Suprapubic skin (tissue), 4 donors: ENCODE results near the gene FRAS1.

Source experiments
- CTCF ChIP-seq, 2 donors: fragments of 200-600 bp in 1 of 2; fragments of 450-650 bp in 1 of 2; sonication (generic) in 1 of 2; IDR thresholded peaks; one replicate each; pipeline ENCODE4 v1.5.1; 2016 to 2019; ENCODE audit warnings: antibody characterized with exemption in 2 of 2, mild to moderate bottlenecking in 1 of 2, moderate library complexity in 1 of 2
- POLR2A ChIP-seq, 2 donors: fragments of 450-650 bp; IDR thresholded peaks; one replicate each; pipeline ENCODE4 v1.6.1; 2017; ENCODE audit warnings: antibody characterized with exemption in 2 of 2, mild to moderate bottlenecking in 2 of 2, moderate library complexity in 2 of 2
- POLR2AphosphoS5 ChIP-seq, 3 donors: sonication (generic); formaldehyde crosslinking; IDR thresholded peaks; one replicate each; pipeline ENCODE4 v1.6.1; 2017; ENCODE audit warnings: antibody characterized with exemption in 3 of 3

GRCh38 chr4:78355306-78355705 lies 298.2 kb downstream of the FRAS1 start:
- TF ChIP-seq CTCF (IDR thresholded peaks at IDR 0.05) (no peak), POLR2A (IDR thresholded peaks at IDR 0.05) (no peak), POLR2AphosphoS5 (IDR thresholded peaks at IDR 0.05) (no peak)
